Stomach (tissue), 4 donors: ENCODE data around the gene RAB9A.

ENCODE experiments used
- CTCF ChIP-seq, 7 experiments: fragments of 450-650 bp in 4 of 7; fragments of 200-600 bp in 3 of 7; sonication (generic) in 3 of 7; IDR thresholded peaks; one replicate each; pipeline ENCODE4 v1.5.1; 2016 to 2019; ENCODE audit warnings: antibody characterized with exemption in 7 of 7, control low read depth in 2 of 7, mild to moderate bottlenecking in 1 of 7
- EP300 ChIP-seq: sonication (generic); formaldehyde crosslinking; IDR thresholded peaks from one replicate; pipeline ENCODE4 v1.6.1; 2017; ENCODE audit warnings: antibody characterized with exemption
- POLR2AphosphoS5 ChIP-seq, 3 donors: sonication (generic); formaldehyde crosslinking; IDR thresholded peaks; one replicate each; pipeline ENCODE4 v1.6.1; 2016; ENCODE audit warnings: antibody characterized with exemption in 3 of 3

- TF ChIP-seq CTCF (IDR thresholded peaks at IDR 0.05) (no peak), EP300 (no peak), POLR2AphosphoS5 (IDR thresholded peaks at IDR 0.05) (no peak)
Observed at GRCh38 chrX:13697455-13697854, 8.5 kb downstream of the RAB9A start.
